ENCODE results near the gene LIPG. TPM values are rescaled to one million over a fixed set of nuclear protein-coding genes. Genes with fewer than 3 reads are reported as not detected.

The LIPG gene
- total RNA-seq, 1 experiment from 2014 or later: 92.0 TPM

DNA sequence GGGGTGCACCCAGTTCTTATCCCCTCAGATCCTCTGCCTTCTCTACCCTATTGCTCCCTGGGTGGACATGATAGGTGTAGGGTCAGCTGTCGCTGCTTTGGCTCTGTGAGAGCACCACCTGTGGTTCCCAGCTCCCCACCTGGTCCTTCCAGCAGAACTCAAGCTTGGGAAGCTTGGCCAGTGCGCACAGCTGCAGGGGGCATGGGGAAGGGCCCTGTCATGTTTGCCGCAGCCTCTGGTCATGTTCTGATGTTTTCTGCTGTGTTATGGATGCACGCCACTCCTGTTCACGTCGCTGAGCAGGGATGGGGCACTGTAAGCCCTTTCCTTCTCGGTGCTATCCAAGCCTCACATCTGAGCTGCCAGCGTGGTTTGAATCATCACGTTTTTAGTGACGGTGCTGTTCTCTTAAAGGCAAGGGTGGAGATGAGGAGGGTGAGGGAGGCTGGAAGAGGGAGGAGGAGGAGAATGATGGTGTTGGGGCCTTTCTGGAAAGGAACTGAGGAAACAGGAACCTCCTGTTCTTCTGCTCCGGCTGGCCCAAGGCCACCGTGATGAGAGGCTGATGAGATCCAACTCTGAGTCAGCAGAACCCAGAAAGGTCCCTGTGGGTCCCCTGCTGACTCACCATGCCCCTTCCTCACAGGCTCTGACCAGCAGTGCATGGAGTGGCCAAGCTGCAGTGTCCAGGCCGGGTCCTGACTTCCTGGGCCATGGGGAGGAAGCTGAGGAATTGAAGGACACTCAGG lies 78.0 kb downstream of the LIPG start:
- no TSS peak for BruUV-seq (replicated peaks)
- POLR2A ChIA-PET: no interaction called here

GRCh38 chr18:49640741-49641140 lies 78.9 kb downstream of the LIPG start:
- H3K9me3 ChIP-seq (ENCODE audit: control insufficient read depth, insufficient read depth, low read depth, low read length): no peaks in the 10 kb centered on the region
- CTCF ChIA-PET: no interaction called here
- no peak overlapping the region for H3K4me3 ChIP-seq (ENCODE audit: low read depth in 2 of 2, low read length in 2 of 2)
- DNase-seq (ENCODE audit: low read depth, low spot score) (no peak), ATAC-seq (no peak)
- intact Hi-C loops (cut with micrococcal nuclease; ENCODE audit: unreplicated experiment): no loop called here
- no peaks in the 10 kb centered on the region for H3K36me3 ChIP-seq (ENCODE audit: control insufficient read depth, insufficient read depth, low read length)
- TF ChIP-seq, protein P1, sequence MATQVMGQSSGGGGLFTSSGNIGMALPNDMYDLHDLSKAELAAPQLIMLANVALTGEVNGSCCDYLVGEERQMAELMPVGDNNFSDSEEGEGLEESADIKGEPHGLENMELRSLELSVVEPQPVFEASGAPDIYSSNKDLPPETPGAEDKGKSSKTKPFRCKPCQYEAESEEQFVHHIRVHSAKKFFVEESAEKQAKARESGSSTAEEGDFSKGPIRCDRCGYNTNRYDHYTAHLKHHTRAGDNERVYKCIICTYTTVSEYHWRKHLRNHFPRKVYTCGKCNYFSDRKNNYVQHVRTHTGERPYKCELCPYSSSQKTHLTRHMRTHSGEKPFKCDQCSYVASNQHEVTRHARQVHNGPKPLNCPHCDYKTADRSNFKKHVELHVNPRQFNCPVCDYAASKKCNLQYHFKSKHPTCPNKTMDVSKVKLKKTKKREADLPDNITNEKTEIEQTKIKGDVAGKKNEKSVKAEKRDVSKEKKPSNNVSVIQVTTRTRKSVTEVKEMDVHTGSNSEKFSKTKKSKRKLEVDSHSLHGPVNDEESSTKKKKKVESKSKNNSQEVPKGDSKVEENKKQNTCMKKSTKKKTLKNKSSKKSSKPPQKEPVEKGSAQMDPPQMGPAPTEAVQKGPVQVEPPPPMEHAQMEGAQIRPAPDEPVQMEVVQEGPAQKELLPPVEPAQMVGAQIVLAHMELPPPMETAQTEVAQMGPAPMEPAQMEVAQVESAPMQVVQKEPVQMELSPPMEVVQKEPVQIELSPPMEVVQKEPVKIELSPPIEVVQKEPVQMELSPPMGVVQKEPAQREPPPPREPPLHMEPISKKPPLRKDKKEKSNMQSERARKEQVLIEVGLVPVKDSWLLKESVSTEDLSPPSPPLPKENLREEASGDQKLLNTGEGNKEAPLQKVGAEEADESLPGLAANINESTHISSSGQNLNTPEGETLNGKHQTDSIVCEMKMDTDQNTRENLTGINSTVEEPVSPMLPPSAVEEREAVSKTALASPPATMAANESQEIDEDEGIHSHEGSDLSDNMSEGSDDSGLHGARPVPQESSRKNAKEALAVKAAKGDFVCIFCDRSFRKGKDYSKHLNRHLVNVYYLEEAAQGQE (IDR thresholded peaks at IDR 0.05; ENCODE audit: insufficient read depth in 1 of 2, low read depth in 2 of 2, low read length in 1 of 2): no peak
- TF ChIP-seq SIN3A (IDR thresholded peaks at IDR 0.05; ENCODE audit: borderline replicate concordance, insufficient read depth, low read depth, low read length) (no peak), TCF7L2 (IDR thresholded peaks at IDR 0.05; ENCODE audit: low read depth, low read length) (no peak), POLR2AphosphoS5 (IDR thresholded peaks at IDR 0.05; ENCODE audit: low read depth, low read length) (no peak)
- TF ChIP-seq, protein P2, sequence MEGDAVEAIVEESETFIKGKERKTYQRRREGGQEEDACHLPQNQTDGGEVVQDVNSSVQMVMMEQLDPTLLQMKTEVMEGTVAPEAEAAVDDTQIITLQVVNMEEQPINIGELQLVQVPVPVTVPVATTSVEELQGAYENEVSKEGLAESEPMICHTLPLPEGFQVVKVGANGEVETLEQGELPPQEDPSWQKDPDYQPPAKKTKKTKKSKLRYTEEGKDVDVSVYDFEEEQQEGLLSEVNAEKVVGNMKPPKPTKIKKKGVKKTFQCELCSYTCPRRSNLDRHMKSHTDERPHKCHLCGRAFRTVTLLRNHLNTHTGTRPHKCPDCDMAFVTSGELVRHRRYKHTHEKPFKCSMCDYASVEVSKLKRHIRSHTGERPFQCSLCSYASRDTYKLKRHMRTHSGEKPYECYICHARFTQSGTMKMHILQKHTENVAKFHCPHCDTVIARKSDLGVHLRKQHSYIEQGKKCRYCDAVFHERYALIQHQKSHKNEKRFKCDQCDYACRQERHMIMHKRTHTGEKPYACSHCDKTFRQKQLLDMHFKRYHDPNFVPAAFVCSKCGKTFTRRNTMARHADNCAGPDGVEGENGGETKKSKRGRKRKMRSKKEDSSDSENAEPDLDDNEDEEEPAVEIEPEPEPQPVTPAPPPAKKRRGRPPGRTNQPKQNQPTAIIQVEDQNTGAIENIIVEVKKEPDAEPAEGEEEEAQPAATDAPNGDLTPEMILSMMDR (IDR thresholded peaks at IDR 0.05): no peak
- no TSS peak for BruUV-seq (replicated peaks)
- POLR2A ChIA-PET: no interaction called here
- H3K27ac ChIP-seq (ENCODE audit: low read length): no peak overlapping the region
- no peaks in the 10 kb centered on the region for H3K27me3 ChIP-seq (ENCODE audit: control insufficient read depth, insufficient read depth, low read length)
- in situ Hi-C loops (cut with HindIII; ENCODE audit: low pct_unique_long_range_greater_than_20kb, low sequenced_read_pairs): no loop called here
- H3K4me1 ChIP-seq (ENCODE audit: control insufficient read depth, insufficient read depth, low read length): no peaks in the 10 kb centered on the region

More for the DNA sequence above, 78.0 kb downstream of the LIPG start:
- Histone ChIP-seq H3K4me3 (ENCODE audit: low read depth in 2 of 2, low read length in 2 of 2) (no peak overlapping the region), H3K4me1 (ENCODE audit: control insufficient read depth, insufficient read depth, low read length) (no peaks in the 10 kb centered on the region), H3K36me3 (ENCODE audit: control insufficient read depth, insufficient read depth, low read length) (no peaks in the 10 kb centered on the region), H3K27ac (ENCODE audit: low read length) (no peak overlapping the region), H3K27me3 (ENCODE audit: control insufficient read depth, insufficient read depth, low read length) (no peaks in the 10 kb centered on the region), H3K9me3 (ENCODE audit: control insufficient read depth, insufficient read depth, low read depth, low read length) (no peaks in the 10 kb centered on the region)
- in situ Hi-C loops (cut with HindIII; ENCODE audit: low pct_unique_long_range_greater_than_20kb, low sequenced_read_pairs) (no loop called here), intact Hi-C loops (cut with micrococcal nuclease; ENCODE audit: unreplicated experiment) (no loop called here)
- TF ChIP-seq POLR2AphosphoS5 (IDR thresholded peaks at IDR 0.05; ENCODE audit: low read depth, low read length) (no peak), TCF7L2 (IDR thresholded peaks at IDR 0.05; ENCODE audit: low read depth, low read length) (no peak), SIN3A (IDR thresholded peaks at IDR 0.05; ENCODE audit: borderline replicate concordance, insufficient read depth, low read depth, low read length) (no peak)
- TF ChIP-seq, protein P2 (IDR thresholded peaks at IDR 0.05): no peak
- TF ChIP-seq, protein P1 (IDR thresholded peaks at IDR 0.05; ENCODE audit: insufficient read depth in 1 of 2, low read depth in 2 of 2, low read length in 1 of 2): no peak
- CTCF ChIA-PET: no interaction called here
- ATAC-seq: no peak
- no peak for DNase-seq (ENCODE audit: low read depth, low spot score)
